Hematopoietic multipotent progenitor cell treated with erythropoietin and hydrocortisone succinate and interleukin-3 and kit ligand, for 4 days (in vitro differentiated cells): ENCODE results near the gene PCED1B.
A peak's percentile ranks its signal among the peaks of the same experiment; 100 is the strongest.
"Not testable (repeated sequence)": the region's sequence is repeated elsewhere in the genome, so short reads cannot be mapped to it uniquely, and the experiment has no call there.

Experiments
- DNase-seq: peaks from one replicate; pipeline ENCODE4 v3.0.0-alpha.2; 2015

Gene PCED1B

GRCh38 chr12:47182164-47182938 is 102.9 kb downstream of the PCED1B start:
- peak; percentile 22 for DNase-seq

GRCh38 chr12:47184229-47184628 is 104.8 kb downstream of the PCED1B start:
- no peak for DNase-seq

GRCh38 chr12:47184813-47185212 is 105.4 kb downstream of the PCED1B start:
- DNase-seq, result no peak

- no peak for DNase-seq
Observed at GRCh38 chr12:47186246-47186645, 106.8 kb downstream of the PCED1B start.

GRCh38 chr12:47188576-47189441 is 109.4 kb downstream of the PCED1B start:
- DNase-seq, result no peak

GRCh38 chr12:47189728-47190127 is 110.3 kb downstream of the PCED1B start:
- DNase-seq, result no peak

- no peak for DNase-seq
Observed at GRCh38 chr12:47190271-47190750, 110.9 kb downstream of the PCED1B start.

GRCh38 chr12:47190905-47191304 is 111.5 kb downstream of the PCED1B start:
- DNase-seq, result no peak

GRCh38 chr12:47192051-47192450 is 112.6 kb downstream of the PCED1B start:
- DNase-seq, result no peak

GRCh38 chr12:47193066-47193465 is 113.6 kb downstream of the PCED1B start:
- DNase-seq, result no peak

GRCh38 chr12:47194501-47194900 is 115.1 kb downstream of the PCED1B start:
- peak; percentile 36 for DNase-seq

- no peak for DNase-seq
Observed at GRCh38 chr12:47200446-47200845, 121.0 kb downstream of the PCED1B start.

GRCh38 chr12:47201190-47201589 is 121.8 kb downstream of the PCED1B start:
- DNase-seq, result not testable (repeated sequence)

GRCh38 chr12:47202176-47202575 is 122.8 kb downstream of the PCED1B start:
- DNase-seq, result no peak

GRCh38 chr12:47205532-47206449 is 126.4 kb downstream of the PCED1B start:
- DNase-seq, result peak; percentile 43

- no peak for DNase-seq
Observed at GRCh38 chr12:47206450-47207339, 127.3 kb downstream of the PCED1B start.

- DNase-seq, result peak; percentile 99
Observed at GRCh38 chr12:47207340-47207717, 127.9 kb downstream of the PCED1B start.

- peak; percentile 74 for DNase-seq
Observed at GRCh38 chr12:47207829-47208248, 128.4 kb downstream of the PCED1B start.

- DNase-seq, result no peak
Observed at GRCh38 chr12:47209014-47209413, 129.6 kb downstream of the PCED1B start.

- no peak for DNase-seq
Observed at GRCh38 chr12:47210776-47211175, 131.4 kb downstream of the PCED1B start.

GRCh38 chr12:47212701-47213039 is 133.2 kb downstream of the PCED1B start:
- no peak for DNase-seq

GRCh38 chr12:47213396-47213795 is 134.0 kb downstream of the PCED1B start:
- DNase-seq, result no peak
